NCI-H1417 treated with DMSO at 0.1 percent for 48 hours (cell line): ENCODE results near the gene NUP205.
"Not testable (repeated sequence)": the region's sequence is repeated elsewhere in the genome, so short reads cannot be mapped to it uniquely, and the experiment has no call there.

Source experiments
- DNase-seq: peaks from one replicate; lab custom pipeline; 2025; lab: John Stamatoyannopoulos, UW

The NUP205 gene

DNA sequence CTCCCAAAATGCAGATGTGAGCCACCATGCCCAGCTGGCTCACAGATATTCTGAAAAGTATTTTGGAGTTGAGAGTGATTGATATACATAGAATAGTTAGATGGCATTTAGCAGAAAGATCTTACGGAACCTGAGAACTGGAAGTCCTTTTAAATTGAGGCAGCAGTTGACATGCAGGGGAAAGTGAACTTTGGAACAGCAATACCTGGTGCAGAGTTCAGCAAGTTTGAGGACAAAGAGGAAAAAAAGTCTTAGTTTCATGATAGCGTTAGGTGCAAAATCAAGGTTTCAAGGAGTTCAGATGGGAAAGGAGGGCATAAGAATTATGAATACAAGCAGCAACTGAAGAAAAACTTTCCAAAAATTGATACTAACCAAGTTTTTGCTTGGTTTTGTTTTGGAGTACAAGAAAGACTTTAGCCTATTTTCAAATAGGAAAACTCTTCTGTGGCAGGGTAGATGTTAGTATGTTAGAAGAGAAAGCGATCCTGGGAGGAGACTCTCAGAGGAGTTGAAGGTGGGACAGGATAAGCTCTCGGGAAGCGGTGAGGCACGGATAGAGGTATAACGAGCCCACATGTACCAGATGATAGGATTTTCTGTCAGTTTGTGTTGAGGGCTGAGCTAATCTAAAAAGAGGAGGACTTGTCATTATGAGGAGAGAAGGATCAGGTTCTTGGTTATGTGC lies 76.6 kb downstream of the NUP205 start:
- DNase-seq, result no peak

DNA sequence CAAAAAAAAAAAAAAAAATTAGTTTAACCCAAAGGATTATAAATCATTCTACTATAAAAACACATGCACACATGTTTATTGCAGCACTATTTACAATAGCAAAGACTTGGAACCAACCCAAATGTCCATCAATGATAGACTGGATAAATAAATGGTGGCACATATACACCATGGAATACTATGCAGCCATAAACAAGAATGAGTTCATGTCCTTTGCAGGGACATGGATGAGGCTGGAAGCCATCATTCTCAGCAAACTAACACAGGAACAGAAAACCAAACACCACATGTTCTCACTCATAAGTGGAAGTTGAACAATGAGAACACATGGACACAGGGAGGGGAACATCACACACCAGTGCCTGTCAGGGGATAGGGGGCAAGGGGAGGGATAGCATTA lies 82.0 kb downstream of the NUP205 start:
- DNase-seq, result not testable (repeated sequence)

DNA sequence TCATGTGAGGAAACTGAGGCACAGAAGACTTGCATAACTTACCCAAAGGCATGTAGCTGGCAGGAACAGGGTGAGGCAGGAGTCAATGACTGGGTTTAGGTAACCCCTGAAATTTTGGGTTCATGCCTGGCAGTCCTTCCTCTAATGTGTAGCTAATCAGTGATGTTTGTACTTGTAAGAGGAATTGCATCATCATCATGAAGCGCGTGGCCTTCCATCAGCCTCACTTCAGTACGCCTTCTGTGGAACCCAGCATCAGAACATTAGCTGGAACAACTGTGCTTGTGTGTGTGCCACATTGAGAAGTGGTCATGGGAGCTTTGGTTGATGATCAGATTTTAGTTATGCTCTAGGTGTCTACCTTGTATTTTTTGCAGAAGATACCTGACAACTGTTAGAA lies 86.4 kb downstream of the NUP205 start:
- DNase-seq, result no peak

DNA sequence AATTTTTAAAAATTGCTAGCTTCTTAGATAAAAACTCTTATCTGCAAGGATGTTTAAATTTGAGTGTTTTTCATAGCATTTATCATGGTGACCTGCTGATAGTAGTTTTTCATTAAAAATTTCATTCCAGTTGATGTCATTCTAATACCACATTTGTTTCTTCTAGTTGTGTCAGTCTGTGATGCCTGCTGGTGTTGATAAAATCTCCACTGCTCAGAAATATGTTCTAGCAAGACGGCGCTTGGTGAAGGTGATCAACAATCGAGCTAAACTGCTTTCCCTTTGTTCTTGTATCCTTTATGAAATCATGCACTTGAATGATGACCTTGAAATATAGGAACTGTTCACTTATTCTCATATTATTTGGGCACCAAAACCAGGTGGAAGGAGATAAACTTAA lies 87.0 kb downstream of the NUP205 start:
- DNase-seq, result no peak

DNA sequence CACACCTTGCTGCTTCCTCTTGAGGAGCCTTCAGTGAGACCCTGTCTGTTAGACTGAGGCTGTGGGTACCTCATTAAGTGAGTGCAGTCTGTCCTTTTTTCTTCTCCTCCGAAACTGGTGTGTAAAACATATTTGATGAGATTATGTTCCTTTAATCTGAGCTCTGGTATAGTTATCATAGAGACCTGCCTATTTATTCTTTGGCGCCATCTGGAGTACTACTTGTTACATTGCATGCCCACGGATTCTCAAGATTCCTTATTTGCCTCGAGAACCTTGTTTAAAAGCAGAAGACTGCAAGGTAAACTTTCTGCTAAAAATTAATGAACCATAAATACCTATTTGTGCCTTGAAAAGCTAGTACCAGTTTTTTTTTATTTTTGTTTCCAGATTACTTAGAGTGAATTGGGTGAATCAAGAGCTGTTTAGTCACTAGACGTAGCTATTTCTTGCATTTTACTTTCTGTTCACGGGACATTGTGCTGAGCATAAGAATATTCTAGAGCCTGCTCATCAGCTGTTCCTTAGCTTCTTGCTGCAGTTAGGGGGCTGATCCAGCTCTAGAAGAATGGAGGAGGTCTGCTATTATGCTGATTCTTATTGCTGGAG lies 87.7 kb downstream of the NUP205 start:
- DNase-seq, result no peak

DNA sequence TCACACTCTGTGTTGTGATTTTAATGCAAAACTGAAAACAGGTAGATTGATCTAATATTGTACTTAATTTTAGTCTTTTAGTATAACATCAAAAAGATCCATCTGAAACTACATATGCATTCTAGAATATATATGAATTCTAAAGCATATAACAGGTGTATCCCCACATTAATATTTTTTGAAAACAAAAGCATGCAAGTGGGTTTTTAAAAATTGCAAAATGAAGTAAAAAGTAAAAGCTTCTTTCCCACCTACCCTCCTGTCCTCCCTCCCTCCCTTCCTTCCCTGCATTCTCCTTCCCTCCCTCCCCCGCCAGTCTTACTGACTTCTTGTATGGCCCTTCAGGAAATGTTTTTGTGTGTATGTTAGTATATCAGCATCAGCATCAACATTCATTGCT lies 90.0 kb downstream of the NUP205 start:
- no peak for DNase-seq

DNA sequence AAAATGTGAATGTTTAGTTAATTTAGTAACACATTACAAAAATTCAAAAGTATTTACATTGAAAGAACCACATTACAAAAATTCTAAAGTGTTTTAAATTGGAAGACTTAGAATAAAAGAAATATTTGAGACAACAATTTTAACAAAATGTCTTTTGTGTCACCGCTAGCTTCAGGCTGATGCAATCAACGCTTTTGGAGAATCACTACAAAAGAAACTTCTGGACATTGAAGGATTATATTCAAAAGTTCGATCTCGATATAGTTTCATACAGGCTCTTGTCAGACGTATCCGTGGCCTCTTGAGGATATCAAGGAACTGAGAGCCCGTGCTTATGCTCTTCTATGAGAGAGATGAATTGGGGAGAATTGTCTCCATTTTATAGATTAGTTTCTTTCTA lies 90.5 kb downstream of the NUP205 start:
- DNase-seq, result no peak

DNA sequence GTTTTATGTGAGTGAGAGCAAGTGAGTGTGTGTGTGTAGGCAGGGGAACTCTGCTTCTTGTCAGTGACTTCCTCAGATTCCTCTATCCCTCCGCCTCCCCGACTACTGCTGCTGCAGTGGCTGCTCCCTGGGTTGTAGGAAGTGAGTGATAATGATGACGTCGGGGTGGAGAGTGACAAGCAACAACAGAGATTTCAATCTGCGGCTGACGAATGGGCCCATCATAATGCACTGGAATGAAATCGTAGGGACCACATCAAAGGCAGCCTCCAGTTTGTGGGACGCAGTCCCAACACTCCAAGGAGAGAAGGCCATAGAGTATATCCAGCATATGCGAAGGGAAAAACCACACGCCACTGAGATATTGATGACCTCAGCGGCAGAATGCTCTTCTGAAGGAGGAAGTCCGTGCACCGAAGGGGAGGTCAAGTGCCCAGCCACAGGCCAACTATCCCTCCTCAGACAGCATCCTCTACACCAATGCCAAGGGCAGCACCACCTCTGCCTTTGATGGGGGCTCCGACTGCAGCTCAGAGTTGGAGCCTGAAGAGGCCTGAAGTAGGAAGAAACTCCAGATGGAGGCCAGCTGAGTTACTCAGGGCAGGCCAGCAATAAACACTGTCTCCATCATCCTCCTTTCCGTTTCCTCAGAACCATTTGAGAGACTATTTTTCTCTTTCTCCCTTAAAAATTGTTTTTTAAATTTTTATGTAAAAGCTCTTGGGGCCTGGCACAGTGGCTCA lies 93.3 kb downstream of the NUP205 start:
- DNase-seq, result no peak

DNA sequence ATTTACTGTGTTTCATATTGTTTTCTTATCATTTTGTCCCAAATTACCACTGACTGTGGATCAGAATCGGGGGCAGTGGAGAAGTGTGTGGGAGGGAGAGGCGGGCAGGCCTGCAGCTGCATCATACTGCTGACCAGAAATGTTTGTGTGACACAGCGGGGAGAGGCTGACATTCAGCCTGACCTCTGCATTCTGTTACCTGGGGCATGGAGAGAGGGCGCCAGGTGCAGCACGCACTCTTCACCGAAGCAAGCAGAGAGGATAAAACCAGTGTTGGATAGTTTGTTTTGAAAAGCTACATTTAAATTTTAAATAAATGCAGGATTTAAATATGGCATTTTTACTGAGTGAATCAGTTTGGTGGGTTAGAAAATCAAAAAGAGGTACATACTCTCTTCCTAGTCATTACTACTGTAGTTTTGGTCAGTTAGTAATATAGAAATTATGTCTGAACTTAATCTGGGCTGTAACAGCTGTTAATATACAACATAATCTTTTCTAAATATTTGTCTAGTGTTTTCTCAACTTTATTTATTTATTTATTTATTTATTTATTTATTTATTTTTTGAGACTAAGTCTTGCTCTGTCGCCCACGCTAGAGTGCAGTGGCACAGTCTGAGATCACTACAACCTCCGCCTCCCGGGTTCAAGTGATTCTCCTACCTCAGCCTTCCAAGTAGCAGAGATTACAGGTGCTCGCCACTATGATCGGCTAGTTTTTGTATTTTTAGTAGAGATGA lies 95.8 kb downstream of the NUP205 start:
- peak; percentile 92 for DNase-seq

DNA sequence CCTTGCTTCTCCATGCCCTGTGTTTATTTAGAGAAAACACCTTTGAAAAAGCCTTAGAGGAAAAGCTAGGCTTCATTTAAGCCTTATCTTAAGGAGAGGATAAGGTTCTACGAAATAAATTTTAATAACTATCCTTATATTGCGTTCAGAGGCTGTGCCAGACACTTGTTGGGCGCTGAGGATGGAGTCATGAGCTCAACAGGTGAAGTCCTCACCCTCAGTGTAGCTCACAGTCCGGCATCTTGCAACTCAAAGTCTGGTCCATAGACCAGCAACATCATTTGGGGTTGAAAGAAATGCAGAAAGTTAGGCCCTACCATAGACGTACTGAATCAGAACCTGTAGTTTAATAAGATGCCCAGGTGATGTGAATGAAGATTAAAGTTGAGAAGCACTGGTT lies 100.8 kb downstream of the NUP205 start:
- no peak for DNase-seq

DNA sequence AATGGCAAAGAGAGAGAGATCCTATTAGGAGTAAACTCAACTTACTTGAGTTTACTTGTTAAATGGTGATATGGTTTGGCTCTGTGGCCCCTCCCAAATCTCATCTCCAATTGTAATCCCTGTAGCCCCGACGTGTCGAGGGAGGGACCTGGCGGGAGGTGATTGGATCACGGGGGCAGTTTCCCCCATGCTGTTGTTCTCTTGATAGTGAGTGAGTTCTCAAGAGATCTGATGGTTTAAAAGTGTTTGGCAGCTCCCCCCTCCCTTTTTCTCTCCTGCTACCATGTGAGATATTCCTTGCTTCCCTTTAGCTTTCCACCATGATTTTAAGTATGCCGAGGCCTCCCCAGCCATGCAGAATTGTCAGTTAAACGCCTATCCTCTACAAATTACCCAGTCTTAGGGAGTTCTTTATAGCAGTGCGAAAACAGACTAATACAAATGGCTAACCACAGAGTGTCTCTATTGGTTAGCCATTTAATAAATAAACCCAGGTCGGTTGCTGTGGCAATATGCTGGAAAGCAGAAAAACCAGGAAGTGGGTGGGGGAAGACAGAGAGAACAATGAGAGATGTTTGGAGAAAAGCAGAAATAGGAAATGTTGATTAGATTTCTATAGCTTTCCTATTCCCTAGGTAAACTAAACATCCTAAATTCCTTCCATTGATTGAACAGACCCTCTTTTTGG lies 101.6 kb downstream of the NUP205 start:
- no peak for DNase-seq

DNA sequence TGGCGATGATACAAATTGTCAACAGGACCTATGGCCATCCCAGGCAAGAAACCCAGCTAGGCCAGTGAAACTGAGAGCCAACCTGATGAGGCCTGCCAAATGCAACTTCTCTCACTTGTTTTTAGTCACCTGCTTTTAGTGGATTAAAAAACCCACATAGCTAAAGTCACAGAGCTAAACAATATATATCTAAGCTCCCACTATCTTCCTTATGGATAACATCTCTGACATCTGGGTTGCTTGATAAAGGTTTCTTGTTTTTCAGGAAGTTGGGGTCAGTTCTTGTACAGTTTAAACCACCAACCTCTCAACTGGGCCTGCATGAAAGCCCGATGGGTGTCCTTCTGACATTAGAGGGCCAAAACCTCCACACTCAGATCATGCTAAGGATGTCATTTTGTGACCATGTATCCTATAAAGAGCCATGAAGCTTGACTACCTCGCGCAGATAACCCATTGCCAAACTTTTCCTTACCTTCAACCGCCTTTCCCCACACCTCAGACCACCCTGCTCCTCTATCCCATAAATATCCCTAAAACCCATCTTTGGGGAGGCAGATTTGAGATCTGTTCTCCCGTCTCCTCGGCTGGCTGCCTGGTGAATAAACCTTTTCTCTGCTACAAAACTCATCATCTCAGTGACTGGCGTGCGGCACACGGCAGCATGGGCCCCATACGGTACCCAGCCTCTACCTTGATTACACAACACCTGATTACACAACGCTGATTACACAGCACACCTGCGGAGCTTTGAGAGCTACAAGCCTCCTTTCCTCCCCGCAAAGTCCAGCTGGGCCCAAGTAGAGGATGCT lies 103.8 kb downstream of the NUP205 start:
- peak; percentile 78 for DNase-seq

DNA sequence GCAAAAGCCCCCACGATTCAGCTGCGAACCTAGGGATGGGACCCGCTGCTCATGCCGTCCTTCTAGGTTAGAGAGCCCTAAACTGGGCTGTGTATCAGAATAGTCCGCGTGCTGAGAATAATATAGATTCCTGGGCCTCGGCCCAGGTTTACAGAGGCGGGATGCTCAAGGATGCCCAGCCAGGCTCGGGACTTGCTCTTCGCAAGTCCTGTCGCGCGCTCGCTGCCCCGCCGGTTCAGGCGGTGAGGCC lies 104.3 kb downstream of the NUP205 start:
- no peak for DNase-seq

DNA sequence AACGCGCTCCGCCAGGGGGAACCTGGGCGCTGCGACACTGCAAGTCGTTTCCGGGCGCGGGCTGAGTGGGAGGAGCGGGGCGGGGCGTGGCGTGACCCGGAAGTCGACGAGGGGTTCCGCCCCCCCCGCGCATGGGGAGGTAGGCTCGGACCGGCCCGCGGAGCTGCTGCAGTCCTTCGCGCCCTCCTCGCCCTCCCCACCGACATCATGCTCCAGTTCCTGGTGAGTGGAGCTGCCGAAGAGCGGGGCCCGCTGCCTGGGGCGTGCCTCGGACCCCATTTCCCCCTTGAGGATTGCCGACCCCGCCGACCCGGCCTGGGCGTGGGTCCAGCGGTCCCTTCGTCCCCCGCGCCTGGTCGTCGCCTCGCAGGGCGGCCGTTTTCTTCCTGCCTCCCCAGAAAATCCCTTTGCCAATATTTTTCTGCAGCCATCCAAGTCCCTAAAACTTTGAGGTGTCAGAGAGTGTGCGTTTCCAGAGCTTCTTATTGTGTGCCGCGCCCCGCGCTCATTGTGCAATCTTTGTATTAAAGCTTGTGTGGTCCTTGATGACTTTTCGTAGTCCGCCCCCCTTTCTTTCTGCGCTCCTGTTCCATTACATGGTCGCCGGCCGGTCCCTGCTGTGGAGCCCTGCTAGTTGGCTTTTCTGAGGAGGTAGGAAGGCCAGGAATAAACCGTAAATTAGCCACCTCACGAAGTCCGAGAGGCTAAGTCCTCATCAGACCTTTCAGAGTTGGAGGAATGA lies 104.8 kb downstream of the NUP205 start, which contains the start of gene STMP1:
Gene STMP1, plus strand, starts transcription at position 142 of the 742 bp plus-strand sequence.
- peak; percentile 83 for DNase-seq

DNA sequence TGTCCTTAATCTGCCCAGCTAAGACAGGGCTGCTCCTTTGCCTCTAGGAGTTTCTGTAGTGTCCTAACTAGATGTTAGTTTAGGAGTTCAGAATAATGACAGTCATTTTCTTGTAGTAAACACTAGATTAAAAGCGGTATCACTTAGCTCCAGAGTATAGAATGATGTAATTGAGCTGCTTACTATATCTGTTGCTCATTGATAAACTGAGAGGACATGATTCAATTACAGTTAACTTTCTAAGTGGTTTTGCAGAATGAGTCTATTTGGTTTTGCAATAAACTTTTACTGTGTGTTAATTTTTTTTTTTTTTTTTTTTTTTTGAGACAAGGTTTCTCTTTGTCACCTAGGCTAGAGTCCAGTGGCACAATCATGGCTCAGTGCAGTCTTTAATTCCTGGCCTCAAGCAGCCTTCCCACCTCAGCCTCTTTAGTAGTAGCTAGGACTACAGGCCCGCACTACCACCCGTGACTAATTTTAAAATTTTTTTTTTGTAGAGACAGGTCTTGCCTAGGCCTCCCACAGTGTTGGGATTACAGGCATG lies 106.4 kb downstream of the NUP205 start:
- no peak for DNase-seq

DNA sequence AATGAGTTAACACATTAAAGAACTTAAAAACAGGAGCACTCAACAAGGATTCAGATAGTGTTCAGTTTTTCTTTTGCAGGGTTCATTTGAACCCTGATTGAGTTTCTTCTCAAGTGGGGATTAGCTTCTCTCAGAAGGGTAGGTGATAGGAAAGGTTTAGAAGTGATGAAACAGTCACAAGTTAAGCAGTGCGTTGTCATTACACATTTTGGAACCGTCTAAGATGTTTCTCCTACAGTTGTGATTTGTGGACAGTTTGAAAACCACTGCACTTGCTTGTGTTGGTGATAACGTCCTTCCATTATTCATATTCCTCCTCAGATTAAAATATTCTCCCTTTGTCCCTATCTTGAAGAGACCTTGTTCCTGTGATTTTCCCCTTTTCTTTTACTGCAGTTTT lies 107.3 kb downstream of the NUP205 start:
- no peak for DNase-seq

DNA sequence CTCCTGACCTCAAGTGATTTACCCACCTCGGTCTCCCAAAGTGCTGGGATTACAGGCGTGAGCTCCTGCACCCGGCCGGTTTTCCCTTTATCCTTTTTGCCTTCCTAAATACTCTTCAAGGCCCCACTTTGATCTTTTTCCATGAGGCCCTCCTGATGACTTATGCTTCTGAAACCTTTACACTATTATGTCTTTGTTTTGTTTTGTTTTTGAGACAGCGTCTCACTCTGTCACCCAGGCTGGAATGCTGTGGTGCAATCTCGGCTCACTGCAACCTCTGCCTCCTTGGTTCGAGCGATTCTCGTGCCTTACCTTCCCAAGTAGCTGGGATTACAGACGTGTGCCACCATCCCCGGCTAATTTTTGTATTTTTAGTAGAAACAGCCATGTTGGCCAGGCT lies 108.4 kb downstream of the NUP205 start:
- no peak for DNase-seq

DNA sequence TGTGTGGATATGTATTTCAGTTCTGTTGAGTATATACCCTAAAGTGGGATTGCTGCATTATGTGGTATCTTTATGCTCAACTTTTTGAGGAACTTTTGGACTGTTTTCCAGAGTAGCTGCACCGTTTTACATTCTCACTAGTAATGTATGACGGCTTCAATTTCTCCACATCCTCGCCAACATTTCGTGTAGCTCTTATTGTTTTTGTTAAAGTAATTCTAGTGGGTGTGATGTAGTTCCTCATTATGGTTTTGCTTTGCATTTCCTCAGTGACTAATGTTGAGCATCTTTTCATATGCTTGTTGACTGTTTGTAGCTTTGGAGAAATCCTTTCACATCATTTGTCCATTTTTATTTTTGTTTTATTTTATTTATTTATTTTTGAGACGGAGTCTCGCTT lies 109.1 kb downstream of the NUP205 start:
- no peak for DNase-seq

DNA sequence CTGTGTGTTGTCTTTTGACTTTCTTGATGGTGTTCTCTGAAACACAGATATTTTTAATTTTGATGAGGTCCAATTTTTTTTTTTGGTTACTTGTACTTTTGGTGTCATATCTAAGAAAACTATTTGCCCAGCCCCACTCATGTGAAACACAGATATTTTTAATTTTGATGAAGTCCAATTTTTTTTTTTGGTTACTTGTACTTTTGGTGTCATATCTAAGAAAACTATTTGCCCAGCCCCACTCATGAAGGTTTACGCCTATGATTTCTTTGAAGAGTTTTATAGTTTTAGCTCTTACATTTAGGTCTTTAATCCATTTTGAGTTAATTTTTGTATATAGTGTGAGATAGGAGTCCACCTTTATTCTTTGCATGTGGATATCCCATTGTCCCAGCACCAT lies 109.9 kb downstream of the NUP205 start:
- DNase-seq, result not testable (repeated sequence)

DNA sequence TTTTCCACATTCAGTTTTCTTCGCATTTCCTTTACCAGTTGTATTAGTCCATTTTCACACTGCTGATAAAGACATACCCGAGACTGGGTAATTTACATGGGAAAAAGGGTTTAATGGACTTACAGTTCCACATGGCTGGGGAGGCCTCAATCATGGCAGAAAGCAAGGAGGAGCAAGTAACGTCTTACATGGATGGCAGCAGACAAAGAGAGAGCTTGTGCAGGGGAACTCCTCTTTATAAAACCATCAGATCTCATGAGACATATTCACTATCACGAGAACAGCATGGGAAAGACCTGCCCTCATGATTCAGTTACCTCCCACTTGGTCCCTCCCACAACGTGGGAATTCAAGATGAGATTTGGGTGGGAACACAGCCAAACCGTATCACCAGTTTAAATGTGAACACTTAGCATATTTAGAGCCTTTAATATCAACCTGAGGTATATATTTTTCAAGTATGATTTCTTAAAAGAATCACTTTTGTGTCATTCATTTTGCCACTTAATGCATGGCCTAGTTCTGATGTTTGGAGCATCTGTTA lies 111.2 kb downstream of the NUP205 start:
- not testable (repeated sequence) for DNase-seq
